Cerebellar cortex (tissue), 1 donor: Measurements from ENCODE around the gene ISG20L2.

Source experiments
- DNase-seq: peaks from one replicate; pipeline ENCODE4 v3.0.0-alpha.2; 2015; ENCODE audit warnings: low spot score

Gene ISG20L2

DNA sequence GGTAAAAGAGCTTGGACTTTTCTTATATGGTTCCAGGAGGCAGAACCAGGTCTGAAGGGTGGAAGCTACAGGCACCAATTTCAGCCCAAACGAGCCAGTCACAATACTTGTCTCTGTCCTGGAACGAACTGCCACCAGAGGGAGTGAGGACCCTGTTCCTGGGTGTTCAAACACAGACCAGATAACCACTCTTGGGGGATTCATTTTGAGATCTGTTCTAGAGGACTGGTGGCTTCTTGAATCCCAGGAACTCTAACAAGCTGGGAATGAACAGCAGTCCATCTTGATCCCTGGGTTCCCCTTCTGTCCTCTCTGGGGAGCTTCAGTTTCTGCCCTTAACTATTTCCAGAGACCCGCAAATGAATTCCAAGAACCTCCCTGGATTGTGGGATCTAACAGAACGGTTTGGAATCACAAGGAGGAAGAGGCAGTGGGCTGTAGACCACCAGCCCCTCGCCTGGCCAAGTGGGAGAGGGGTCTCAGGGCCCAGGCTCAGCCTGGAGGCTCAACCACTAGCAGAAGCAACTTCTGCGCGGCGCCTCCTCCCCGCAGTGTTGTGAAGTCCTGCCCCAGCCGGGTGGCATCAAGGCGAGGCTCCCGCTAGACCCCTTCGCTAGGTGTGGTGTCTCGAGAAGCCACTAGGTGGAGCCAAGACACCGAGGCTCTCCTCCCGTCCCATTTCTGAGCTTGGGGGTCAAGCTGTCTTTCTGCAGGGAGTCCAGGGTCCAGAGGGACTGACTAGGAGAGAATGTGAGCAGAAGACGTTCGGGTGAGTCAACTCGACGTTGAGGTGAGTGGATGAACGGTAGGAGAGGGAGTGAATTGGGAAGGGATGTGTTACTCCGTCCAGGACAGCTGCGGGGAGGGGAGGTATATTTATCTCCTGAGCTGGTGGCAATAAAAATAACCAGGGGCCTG lies 39.3 kb downstream of the ISG20L2 start:
- DNase-seq, result peak; percentile 88

- DNase-seq, result no peak
Measured at GRCh38 chr1:156684227-156684782, 44.3 kb downstream of the ISG20L2 start.

GRCh38 chr1:156682166-156682890 lies 46.2 kb downstream of the ISG20L2 start:
- peak; percentile 40 for DNase-seq

DNA sequence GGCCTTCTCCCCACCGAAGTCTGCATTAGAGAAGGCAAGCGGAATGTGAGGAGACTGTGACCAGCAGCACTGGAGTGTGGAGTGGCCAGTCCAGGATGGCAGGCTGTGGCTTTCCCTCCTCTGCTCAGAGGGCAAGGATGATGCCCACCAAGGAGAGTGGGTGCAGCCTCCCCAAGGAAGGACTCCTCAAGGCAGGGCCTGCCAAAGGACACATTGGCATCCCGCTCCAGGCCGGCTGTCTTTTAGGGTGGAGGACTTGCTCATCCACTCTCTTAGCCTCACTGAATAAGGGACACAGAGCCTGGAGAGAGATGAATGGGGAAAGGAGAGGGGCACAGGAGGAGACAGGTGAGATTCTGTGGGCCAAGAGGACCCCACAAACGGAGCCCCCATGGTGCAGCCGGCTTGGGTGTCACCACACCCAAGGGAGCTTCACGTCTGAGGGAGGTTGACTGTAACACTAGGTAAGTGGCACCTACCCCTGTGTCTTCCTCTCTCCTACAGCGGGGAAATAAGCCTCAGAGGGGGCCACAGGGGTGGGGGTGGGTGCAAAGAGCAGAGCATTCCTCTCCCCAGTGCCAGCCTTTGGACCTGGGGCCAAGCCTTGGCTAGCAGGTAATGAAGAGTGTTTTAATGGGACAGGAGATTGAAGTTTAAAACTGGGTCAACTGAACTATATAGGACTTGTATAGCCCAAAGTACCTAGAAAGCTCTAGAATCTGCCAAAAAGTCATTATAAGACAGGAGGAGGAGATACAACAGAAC lies 47.2 kb downstream of the ISG20L2 start:
- no peak for DNase-seq

DNA sequence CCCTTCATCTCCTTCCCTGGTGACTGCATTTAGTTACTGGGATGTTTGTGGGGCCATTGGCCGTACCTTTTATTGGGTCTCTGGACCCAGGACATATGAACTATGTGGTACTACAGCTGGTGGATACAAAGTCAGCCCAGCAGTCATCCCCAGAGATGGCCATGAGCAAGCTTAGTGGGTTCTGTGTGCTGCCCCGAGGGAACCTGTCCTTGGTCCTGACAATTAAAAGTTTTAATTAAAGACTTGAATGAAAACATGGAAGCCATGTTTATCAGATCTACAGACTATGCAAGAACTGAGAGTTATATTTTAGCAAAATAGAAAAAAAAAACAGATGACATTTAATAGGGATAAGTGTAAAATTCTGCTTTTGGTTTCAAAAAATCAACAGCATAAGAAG lies 48.5 kb downstream of the ISG20L2 start:
- no peak for DNase-seq

DNA sequence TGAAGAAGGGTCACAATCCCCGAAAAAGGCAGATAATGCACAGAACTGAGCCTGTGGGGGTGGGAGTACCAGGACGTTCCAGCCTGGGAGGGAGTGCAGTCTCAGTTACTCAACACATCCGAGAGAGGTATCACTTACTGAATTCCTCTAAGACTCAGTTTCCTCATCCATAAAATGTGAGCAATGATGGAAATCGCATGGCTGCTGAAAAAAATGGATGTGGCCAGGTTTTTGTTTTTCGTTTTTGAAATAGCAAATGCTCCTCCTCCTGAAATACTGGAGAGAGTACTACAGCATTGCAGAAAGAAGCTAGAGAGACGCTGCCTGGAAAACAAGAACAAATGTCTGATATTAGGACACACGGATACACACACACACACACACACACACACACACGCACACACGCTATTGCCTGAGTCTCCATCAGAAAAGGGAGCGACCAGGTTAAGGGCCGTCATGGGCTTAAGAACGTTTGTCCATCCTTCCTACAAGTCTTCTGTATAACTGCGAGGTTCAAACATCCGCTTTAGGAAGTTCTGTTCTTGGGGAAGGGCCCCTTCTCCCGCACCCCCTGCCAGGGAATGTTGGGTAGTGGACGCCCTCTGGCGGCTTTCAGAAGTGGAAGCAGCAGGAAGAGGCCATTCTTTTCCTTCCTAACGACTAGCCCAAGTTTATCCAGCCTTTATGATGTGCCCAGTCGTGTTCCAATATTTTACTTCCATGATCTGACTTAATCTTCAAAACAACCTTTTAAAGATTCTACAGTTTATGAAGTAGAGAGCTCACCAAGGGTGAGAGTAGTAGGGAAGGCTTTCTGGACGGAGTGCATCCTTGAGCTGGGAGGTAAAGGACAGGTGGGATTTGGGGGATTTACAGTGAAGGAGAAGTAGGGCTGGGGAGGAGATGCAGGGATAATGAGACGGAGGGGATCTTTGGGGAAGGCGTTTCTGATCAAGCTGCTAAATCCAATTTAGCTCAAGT lies 50.7 kb downstream of the ISG20L2 start:
- DNase-seq, result peak; percentile 85

DNA sequence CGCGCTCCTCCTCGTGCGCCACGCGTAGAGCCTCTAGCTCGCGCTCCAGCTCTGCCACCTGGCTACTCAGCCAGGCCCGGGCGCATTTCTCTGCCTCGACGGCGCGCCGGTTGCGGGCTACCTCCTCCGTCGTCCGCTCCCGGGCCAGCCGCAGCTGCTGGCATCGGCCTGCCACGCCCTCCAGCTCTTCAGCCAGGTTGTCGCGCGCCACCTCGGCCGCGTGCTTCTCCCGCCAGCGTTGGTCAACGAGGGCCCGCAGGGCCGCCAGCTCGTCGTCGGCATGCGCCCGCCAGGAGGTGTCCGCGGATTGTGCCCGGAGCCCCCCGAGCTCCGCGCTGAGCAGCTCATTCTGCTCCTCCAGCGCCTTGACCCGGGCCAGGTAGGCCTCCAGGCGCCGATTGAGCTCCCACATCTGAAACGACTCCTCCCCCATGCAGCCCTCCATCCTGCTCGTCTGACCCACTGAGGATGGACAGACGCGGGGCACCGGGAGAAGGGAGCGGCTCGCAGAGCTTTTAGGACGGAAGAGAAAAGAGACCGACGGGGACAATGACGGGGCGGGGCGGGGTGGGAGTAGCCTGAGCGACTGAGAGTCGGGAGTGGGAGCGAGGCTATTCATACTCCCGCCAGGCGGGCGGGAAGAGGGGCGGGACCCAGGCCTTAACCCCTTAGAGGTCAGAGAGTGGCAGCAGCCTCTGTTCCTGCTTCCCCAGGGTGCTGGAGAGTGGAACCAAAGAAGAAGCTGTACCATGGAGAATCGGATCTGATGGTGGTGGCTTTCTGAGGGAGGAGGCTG lies 51.5 kb downstream of the ISG20L2 start, which contains the start of gene NES:
TSS of gene NES (minus strand) at position 588 of the 796 bp plus-strand sequence. CDS start at position 445, 143 bp downstream.
- peak; percentile 71 for DNase-seq

GRCh38 chr1:156676114-156676819 lies 52.3 kb downstream of the ISG20L2 start:
- no peak for DNase-seq

DNA sequence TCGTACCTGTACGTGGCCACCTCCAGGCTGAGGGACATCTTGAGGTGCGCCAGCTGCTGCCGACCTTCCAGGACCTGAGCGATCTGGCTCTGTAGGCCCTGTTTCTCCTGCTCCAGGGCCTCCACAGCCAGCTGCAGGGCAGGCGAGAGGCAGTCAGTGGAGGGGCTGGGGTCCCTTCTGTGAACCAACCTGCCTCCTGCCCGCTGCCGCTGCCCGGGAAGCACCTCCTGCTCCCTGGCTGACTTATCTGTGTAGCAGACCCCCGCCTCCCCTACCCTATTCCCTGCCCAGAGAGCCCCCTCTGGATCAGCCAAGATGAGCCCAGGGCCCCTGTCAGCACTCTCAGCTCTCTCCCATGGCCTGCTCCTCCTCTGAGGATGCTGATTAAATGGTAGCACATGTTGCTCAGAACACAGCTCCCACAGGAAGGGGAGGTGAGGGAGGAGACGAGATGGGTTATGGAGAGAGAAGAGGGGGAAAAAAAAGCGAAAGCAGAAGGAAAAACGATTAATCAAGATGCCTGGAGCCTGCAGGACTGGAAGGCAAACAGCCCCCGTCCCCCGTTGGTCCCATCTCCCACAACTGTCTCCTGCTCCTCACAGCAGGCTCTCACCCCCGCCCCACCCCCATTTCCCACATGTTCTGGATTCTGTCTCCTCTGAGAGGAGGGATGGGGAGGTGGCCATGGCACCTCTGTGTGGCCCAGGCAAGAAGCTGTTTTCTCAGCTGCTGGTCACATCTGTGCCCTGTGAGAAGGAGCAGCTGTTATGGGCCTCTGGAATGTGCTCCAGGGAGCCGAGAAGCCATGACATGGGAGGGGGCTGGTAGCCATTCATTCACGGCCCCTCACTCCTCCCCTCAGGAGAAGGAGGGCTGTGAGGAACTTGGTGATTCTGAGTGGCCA lies 53.1 kb downstream of the ISG20L2 start:
- no peak for DNase-seq

DNA sequence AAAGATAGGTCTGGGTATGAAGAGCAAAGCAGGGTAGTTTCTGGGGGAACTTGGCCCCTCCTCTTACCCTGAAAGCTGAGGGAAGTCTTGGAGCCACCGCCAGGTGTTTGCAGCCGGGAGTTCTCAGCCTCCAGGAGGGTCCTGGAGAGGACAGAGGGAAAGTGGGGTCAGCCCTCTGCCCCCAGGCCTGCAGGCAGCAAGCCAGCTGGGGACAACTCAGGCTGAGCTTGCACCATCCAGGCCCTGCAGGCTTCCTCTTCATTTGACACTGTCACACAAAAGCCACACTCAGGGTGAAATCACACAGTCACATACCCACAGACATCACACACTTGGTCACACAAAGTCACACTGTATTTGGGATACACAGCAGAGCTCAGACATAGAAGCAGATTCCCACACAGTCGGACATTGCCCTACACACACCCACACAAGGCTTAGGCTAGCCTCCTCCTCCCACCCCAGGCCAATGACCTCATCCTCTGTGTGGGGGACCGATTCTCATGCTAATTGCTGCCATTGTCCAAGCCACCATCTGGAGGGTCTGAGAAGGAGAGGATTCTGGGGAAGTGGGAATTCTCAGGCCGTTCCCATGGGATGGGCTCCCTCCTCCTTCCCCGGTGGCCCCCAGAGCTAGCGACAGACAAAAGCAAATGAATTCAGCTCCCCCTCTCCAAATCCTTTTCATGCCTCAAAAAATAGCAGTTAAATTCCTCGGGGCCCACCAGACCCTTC lies 55.0 kb downstream of the ISG20L2 start:
- DNase-seq, result peak; percentile 28
